HUES64 (cell line): ENCODE data around the gene PAFAH1B1.
"Not testable (repeated sequence)": the region's sequence is repeated elsewhere in the genome, so short reads cannot be mapped to it uniquely, and the experiment has no call there.

ENCODE experiments used
- H3K27ac ChIP-seq: 2 replicates; pipeline ENCODE4 v1.7.0; 2013; ENCODE audit warnings: low read depth, low read length, inconsistent platforms
- H3K27me3 ChIP-seq: 2 replicates; pipeline ENCODE4 v1.6.1; 2013; ENCODE audit warnings: mild to moderate bottlenecking, low read length; ENCODE audit not compliant: insufficient read depth
- H3K36me3 ChIP-seq: 2 replicates; pipeline ENCODE4 v1.6.1; 2013; ENCODE audit warnings: mild to moderate bottlenecking, low read length; ENCODE audit not compliant: insufficient read depth
- H3K4me1 ChIP-seq: 2 replicates; pipeline ENCODE4 v1.6.1; 2013; ENCODE audit warnings: mild to moderate bottlenecking, low read length, moderate library complexity; ENCODE audit not compliant: insufficient read depth
- H3K4me3 ChIP-seq: 2 replicates; pipeline ENCODE4 v1.5.1; 2013; ENCODE audit warnings: mild to moderate bottlenecking, low read length, moderate library complexity
- H3K9ac ChIP-seq: 2 replicates; pipeline ENCODE4 v1.6.1; 2013; ENCODE audit warnings: mild to moderate bottlenecking, low read depth, low read length
- H3K9me3 ChIP-seq: 2 replicates; pipeline ENCODE4 v1.6.1; 2013; ENCODE audit warnings: low read depth, low read length; ENCODE audit not compliant: insufficient read depth
- WGBS: fragments of 150-250, 120-280 bp; methylation state at CpG from one replicate; pipeline ENCODE4 v1.1.7; 2013; ENCODE audit warnings: missing lambda C conversion rate; 5-methylcytosine and 5-hydroxymethylcytosine counted together

The PAFAH1B1 gene

DNA sequence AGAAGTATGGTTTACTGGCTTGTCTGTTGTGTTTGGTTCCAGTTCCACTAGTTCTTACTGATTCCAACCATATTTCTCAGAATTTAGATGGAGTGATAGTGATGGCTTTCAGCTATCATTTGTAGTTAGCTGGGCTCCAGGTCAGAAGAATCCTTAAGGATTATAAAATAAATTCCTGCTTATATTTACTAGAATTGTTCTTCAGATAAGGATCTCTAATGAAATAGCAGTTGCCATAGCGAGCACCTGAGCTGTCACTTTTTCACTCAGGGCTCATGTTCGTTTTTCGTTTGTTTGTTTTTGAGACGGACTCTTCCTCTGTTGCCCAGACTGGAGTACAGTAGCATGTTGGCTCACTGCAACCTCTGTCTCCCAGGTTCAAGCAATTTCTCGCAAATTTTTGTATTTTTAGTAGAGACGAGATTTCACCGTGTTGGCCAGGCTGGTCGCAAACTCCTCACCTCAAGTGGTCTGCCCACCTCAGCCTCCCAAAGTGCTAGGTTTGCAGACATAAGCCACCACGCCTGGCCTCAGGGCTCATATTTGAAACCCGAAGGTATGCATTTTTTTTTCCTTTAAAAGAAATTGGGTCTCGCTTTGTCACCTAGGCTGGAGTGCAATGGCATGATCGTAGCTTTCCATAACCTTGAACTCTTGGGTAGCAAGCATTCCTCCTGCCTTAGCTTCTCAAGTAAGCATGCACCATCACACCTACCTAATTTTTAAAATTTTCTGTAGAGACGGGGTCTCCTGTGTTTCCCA, 42.9 kb downstream of the PAFAH1B1 start:
- Histone ChIP-seq H3K4me1 (no peaks in the 10 kb centered on the region), H3K27me3 (no peaks in the 10 kb centered on the region), H3K9me3 (no peaks in the 10 kb centered on the region), H3K27ac (no peak overlapping the region), H3K9ac (no peak overlapping the region), H3K4me3 (no peak overlapping the region), H3K36me3 (peaks cover 40% of the 10 kb centered on the region)
- WGBS: 96% methylated on average over 13 of the region's 13 CpGs

- Histone ChIP-seq H3K4me3 (no peak overlapping the region), H3K27me3 (no peaks in the 10 kb centered on the region), H3K9ac (no peak overlapping the region), H3K4me1 (no peaks in the 10 kb centered on the region), H3K27ac (no peak overlapping the region), H3K36me3 (peaks cover 50% of the 10 kb centered on the region), H3K9me3 (no peaks in the 10 kb centered on the region)
- 92% methylated on average over 6 of the region's 6 CpGs for WGBS
Measured at GRCh38 chr17:2637422-2637821, 44.0 kb downstream of the PAFAH1B1 start.

DNA sequence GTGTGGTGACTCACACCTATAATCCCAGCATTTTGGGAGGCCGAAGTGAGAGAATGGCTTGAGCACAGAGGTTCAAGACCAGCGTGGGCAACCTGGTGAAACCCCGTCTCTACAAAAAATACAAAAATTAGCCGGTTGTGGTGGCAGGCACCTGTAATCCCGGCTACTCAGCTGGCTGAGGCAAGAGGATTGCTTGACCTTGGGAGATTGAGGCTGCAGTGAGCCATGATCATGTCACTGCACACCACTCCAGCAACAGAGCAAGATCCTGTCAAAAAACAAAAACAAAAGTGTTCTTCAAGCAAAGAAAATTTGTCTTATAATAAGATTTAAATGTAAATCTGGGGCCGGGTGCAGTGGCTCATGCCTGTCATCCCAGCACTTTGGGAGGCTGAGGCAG, 51.5 kb downstream of the PAFAH1B1 start:
- Histone ChIP-seq H3K4me3 (no peak overlapping the region), H3K27ac (no peak overlapping the region), H3K9ac (no peak overlapping the region), H3K9me3 (no peaks in the 10 kb centered on the region), H3K36me3 (peaks cover 43% of the 10 kb centered on the region), H3K27me3 (no peaks in the 10 kb centered on the region), H3K4me1 (no peaks in the 10 kb centered on the region)
- 86% methylated on average over 6 of the region's 6 CpGs for WGBS

DNA sequence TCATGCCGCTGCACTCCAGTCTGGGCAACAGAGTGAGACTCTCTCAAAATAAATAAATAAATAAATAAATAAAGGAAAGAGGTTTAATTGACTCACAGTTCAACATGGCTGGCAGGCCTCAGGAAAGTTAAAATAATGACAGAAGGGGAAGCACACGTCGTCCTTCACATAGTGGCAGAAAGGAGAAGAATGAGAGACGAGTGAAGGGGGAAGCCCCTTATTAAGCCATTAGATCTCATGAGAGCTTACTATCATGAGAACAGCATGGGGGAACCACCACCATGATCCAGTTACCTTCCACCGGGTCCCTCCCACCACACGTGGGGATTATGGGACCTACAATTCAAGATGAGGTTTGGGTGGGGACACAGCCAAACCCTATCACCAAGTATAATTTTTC, 54.5 kb downstream of the PAFAH1B1 start:
- H3K9me3 ChIP-seq: no peaks in the 10 kb centered on the region
- H3K4me3 ChIP-seq: no peak overlapping the region
- no peak overlapping the region for H3K27ac ChIP-seq
- 98% methylated on average over 5 of the region's 6 CpGs for WGBS
- peaks cover 37% of the 10 kb centered on the region for H3K36me3 ChIP-seq
- no peak overlapping the region for H3K9ac ChIP-seq
- H3K4me1 ChIP-seq: no peaks in the 10 kb centered on the region
- no peaks in the 10 kb centered on the region for H3K27me3 ChIP-seq

- Histone ChIP-seq H3K4me3 (no peak overlapping the region), H3K9me3 (no peaks in the 10 kb centered on the region), H3K4me1 (no peaks in the 10 kb centered on the region), H3K36me3 (peaks cover 37% of the 10 kb centered on the region), H3K27me3 (no peaks in the 10 kb centered on the region), H3K27ac (no peak overlapping the region), H3K9ac (no peak overlapping the region)
- 98% methylated on average over 10 of the region's 11 CpGs for WGBS
Measured at GRCh38 chr17:2649191-2649590, 55.7 kb downstream of the PAFAH1B1 start.

- not testable (repeated sequence) for H3K9me3 ChIP-seq, H3K9ac ChIP-seq, H3K27me3 ChIP-seq, H3K4me1 ChIP-seq, H3K27ac ChIP-seq, H3K4me3 ChIP-seq
- peaks cover 28% of the 10 kb centered on the region for H3K36me3 ChIP-seq
- WGBS: 85% methylated on average over 3 of the region's 3 CpGs
Measured at GRCh38 chr17:2652911-2653310, 59.5 kb downstream of the PAFAH1B1 start.

GRCh38 chr17:2655546-2655945, 62.1 kb downstream of the PAFAH1B1 start:
- peaks cover 20% of the 10 kb centered on the region for H3K36me3 ChIP-seq
- H3K4me3 ChIP-seq: no peak overlapping the region
- 97% methylated on average over 7 of the region's 7 CpGs for whole genome bisulfite sequencing
- H3K27ac ChIP-seq: no peak overlapping the region
- no peaks in the 10 kb centered on the region for H3K9me3 ChIP-seq
- H3K27me3 ChIP-seq: no peaks in the 10 kb centered on the region
- H3K4me1 ChIP-seq: no peaks in the 10 kb centered on the region
- H3K9ac ChIP-seq: no peak overlapping the region

- Histone ChIP-seq H3K4me1 (no peaks in the 10 kb centered on the region), H3K27me3 (no peaks in the 10 kb centered on the region), H3K9me3 (no peaks in the 10 kb centered on the region), H3K9ac (no peak overlapping the region), H3K4me3 (no peak overlapping the region), H3K27ac (no peak overlapping the region), H3K36me3 (peaks cover 13% of the 10 kb centered on the region)
- no CpG with 5 or more reads among the region's 1 CpG for WGBS
Measured at GRCh38 chr17:2656283-2656682, 62.8 kb downstream of the PAFAH1B1 start.

- not testable (repeated sequence) for H3K27me3 ChIP-seq, H3K36me3 ChIP-seq, H3K4me1 ChIP-seq, H3K27ac ChIP-seq, H3K9ac ChIP-seq, H3K4me3 ChIP-seq, H3K9me3 ChIP-seq
- 93% methylated on average over 8 of the region's 8 CpGs for WGBS
Measured at GRCh38 chr17:2659337-2659736, 65.9 kb downstream of the PAFAH1B1 start.

GRCh38 chr17:2660410-2660809, 67.0 kb downstream of the PAFAH1B1 start:
- not testable (repeated sequence) for H3K27ac ChIP-seq, H3K9ac ChIP-seq, H3K4me3 ChIP-seq, H3K4me1 ChIP-seq, H3K9me3 ChIP-seq, H3K27me3 ChIP-seq
- peaks cover 12% of the 10 kb centered on the region; the same call in 1 of the 2 replicates for H3K36me3 ChIP-seq
- 96% methylated on average over 4 of the region's 4 CpGs for WGBS

DNA sequence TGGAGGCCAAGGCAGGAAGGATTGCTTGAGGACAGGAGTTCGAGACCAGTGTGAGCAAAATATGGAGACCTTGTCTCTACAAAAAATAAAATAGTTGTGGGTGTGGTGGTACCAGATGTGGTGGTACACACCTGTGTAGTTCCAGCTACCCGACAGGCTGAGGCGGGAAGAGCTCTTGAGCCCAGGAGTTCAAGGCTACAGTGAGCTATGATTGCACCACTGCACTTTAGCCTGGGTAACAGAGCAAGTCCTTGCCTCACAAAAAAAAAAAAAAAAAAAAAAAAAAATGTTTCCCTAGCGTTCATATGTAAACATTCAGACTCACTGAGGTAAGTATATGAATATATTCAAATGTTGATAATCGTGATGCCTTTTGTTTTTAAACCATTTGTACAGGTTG, 78.6 kb downstream of the PAFAH1B1 start:
- H3K27me3 ChIP-seq: no peaks in the 10 kb centered on the region
- H3K36me3 ChIP-seq: peaks cover 93% of the 10 kb centered on the region
- H3K9ac ChIP-seq: no peak overlapping the region
- no peak overlapping the region for H3K27ac ChIP-seq
- H3K4me3 ChIP-seq: no peak overlapping the region
- H3K4me1 ChIP-seq: no peaks in the 10 kb centered on the region
- H3K9me3 ChIP-seq: no peaks in the 10 kb centered on the region
- 100% methylated on average over 4 of the region's 5 CpGs for WGBS

DNA sequence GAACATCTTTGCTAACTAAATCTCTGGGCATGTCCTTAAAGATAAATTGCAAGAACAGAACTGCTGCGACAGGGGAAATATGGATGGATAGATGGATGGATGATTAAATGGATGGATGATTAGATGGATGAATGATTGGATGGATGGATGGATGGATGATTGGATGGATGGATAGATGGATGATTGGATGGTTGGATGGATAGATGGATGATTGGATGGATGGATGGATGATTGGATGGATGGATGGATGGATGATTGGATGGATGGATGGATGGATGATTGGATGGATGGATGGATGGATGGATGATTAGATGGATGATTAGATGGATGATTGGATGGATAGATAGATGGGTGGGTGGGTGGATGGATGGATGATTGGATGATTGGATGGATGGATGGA, 85.8 kb downstream of the PAFAH1B1 start:
- WGBS: 98% methylated on average over 1 of the region's 1 CpG
- not testable (repeated sequence) for H3K27me3 ChIP-seq, H3K9me3 ChIP-seq, H3K4me1 ChIP-seq, H3K4me3 ChIP-seq, H3K27ac ChIP-seq, H3K9ac ChIP-seq
- H3K36me3 ChIP-seq: peaks cover 91% of the 10 kb centered on the region
